Measurements from ENCODE around the gene KRTAP12-2. TPM values are rescaled to one million over a fixed set of nuclear protein-coding genes. Genes with fewer than 3 reads are reported as not detected.

KRTAP12-2 gene
- total and polyA plus RNA-seq, 2 donors (not counting 3 experiments of a cell fraction or from before 2014, with no cell fraction given) = not detected

GRCh38 chr21:44700101-44701022, 33.6 kb upstream of the KRTAP12-2 start:
- no peak overlapping the region for H3K4me2 ChIP-seq (ENCODE audit: insufficient read depth, low read length)
- no peaks in the 10 kb centered on the region for H3K9me3 ChIP-seq (replicated peaks; ENCODE audit: control insufficient read depth, insufficient read depth, low read length)
- no peaks in the 10 kb centered on the region for H3K9me1 ChIP-seq (replicated peaks; ENCODE audit: control insufficient read depth, extremely low read depth, insufficient read depth, low read length)
- BruUV-seq (replicated peaks) = no TSS peak
- H3K79me2 ChIP-seq (ENCODE audit: control insufficient read depth, insufficient read depth, low read length) = no peaks in the 10 kb centered on the region
- no peak overlapping the region for H2AFZ ChIP-seq (ENCODE audit: low read depth, low read length)
- no peaks in the 10 kb centered on the region for H3K36me3 ChIP-seq (ENCODE audit: control insufficient read depth in 2 of 2, extremely low read depth in 1 of 2, insufficient read depth in 2 of 2, low read length in 2 of 2)
- H3K27me3 ChIP-seq (ENCODE audit: control insufficient read depth in 2 of 2, insufficient read depth in 2 of 2, low read length in 2 of 2) = peaks cover 39 to 42% of the 10 kb centered on the region in 2 experiments
- DNase-seq (ENCODE audit: low read depth, low spot score) (no peak), FAIRE-seq (no peak)
- ChIA-PET CTCF (interaction anchor here (0.9 kb wide), 1 partner anchor 93 kb away, joined by 3 read pairs; no protein-coding TSS in a partner anchor), POLR2A (no interaction called here)
- no peak overlapping the region for H3K27ac ChIP-seq (ENCODE audit: insufficient read depth, low read depth, low read length)
- H3K4me1 ChIP-seq (ENCODE audit: control insufficient read depth, extremely low read depth, insufficient read depth, low read length) = no peaks in the 10 kb centered on the region
- intact Hi-C loops (cut with micrococcal nuclease) = no loop called here
- no peaks in the 10 kb centered on the region for H4K20me1 ChIP-seq (replicated peaks; ENCODE audit: control insufficient read depth, extremely low read depth, insufficient read depth, low read length)
- H3K4me3 ChIP-seq (replicated peaks in 1 of 3; ENCODE audit: insufficient read depth in 1 of 3, low read depth in 1 of 3, low read length in 3 of 3) = no peak overlapping the region
- TF ChIP-seq POLR2A (IDR thresholded peaks at IDR 0.05; ENCODE audit: low read depth, low read length) (no peak), MAX (IDR thresholded peaks at IDR 0.05; ENCODE audit: insufficient read depth, insufficient read length) (no peak), FOS (IDR thresholded peaks at IDR 0.05; ENCODE audit: borderline replicate concordance, insufficient read depth, low read length) (no peak), EZH2 (IDR thresholded peaks at IDR 0.05; ENCODE audit: borderline replicate concordance, low read depth, low read length, severe bottlenecking) (no peak), JUN (IDR thresholded peaks at IDR 0.05; ENCODE audit: borderline replicate concordance, insufficient read depth, insufficient read length, low read depth) (no peak)
- H3K9ac ChIP-seq (replicated peaks; ENCODE audit: extremely low read depth, insufficient read depth, low read length) = no peak overlapping the region
- dilution Hi-C loops (cut with MboI; ENCODE audit: extremely low pct_ligation_motif_present, low sequenced_read_pairs) = no loop called here

- Histone ChIP-seq H3K4me2 (ENCODE audit: insufficient read depth, low read length) (no peak overlapping the region), H3K9me3 (replicated peaks; ENCODE audit: control insufficient read depth, insufficient read depth, low read length) (no peaks in the 10 kb centered on the region), H3K36me3 (ENCODE audit: control insufficient read depth in 2 of 2, extremely low read depth in 1 of 2, insufficient read depth in 2 of 2, low read length in 2 of 2) (no peaks in the 10 kb centered on the region), H3K4me3 (replicated peaks in 1 of 3; ENCODE audit: insufficient read depth in 1 of 3, low read depth in 1 of 3, low read length in 3 of 3) (no peak overlapping the region), H3K9me1 (replicated peaks; ENCODE audit: control insufficient read depth, extremely low read depth, insufficient read depth, low read length) (no peaks in the 10 kb centered on the region), H3K4me1 (ENCODE audit: control insufficient read depth, extremely low read depth, insufficient read depth, low read length) (no peaks in the 10 kb centered on the region), H2AFZ (ENCODE audit: low read depth, low read length) (no peak overlapping the region), H4K20me1 (replicated peaks; ENCODE audit: control insufficient read depth, extremely low read depth, insufficient read depth, low read length) (no peaks in the 10 kb centered on the region), H3K9ac (replicated peaks; ENCODE audit: extremely low read depth, insufficient read depth, low read length) (no peak overlapping the region), H3K27me3 (ENCODE audit: control insufficient read depth in 2 of 2, insufficient read depth in 2 of 2, low read length in 2 of 2) (peaks cover 41% of the 10 kb centered on the region in 2 experiments), H3K27ac (ENCODE audit: insufficient read depth, low read depth, low read length) (no peak overlapping the region), H3K79me2 (ENCODE audit: control insufficient read depth, insufficient read depth, low read length) (no peaks in the 10 kb centered on the region)
- DNase-seq (ENCODE audit: low read depth, low spot score) (no peak), FAIRE-seq (no peak)
- dilution Hi-C loops (cut with MboI; ENCODE audit: extremely low pct_ligation_motif_present, low sequenced_read_pairs) = no loop called here
- ChIA-PET CTCF (interaction anchor here (0.9 kb wide), 1 partner anchor 93 kb away, joined by 3 read pairs; no protein-coding TSS in a partner anchor), POLR2A (no interaction called here)
- TF ChIP-seq MYC (IDR thresholded peaks at IDR 0.05; ENCODE audit: low read depth, low read length) (no peak), FOS (IDR thresholded peaks at IDR 0.05; ENCODE audit: borderline replicate concordance, insufficient read depth, low read length) (no peak), CTCF (IDR thresholded peaks at IDR 0.05; ENCODE audit: extremely low read depth in 1 of 2, insufficient read depth in 1 of 2, low read depth in 1 of 2, low read length in 2 of 2) (no peak), GATA2 (IDR thresholded peaks at IDR 0.05; ENCODE audit: insufficient read depth, insufficient read length, low read depth, low read length) (no peak), JUN (IDR thresholded peaks at IDR 0.05; ENCODE audit: borderline replicate concordance, insufficient read depth, insufficient read length, low read depth) (no peak), EZH2 (IDR thresholded peaks at IDR 0.05; ENCODE audit: borderline replicate concordance, low read depth, low read length, severe bottlenecking) (no peak), POLR2A (IDR thresholded peaks at IDR 0.05; ENCODE audit: low read depth, low read length) (no peak), POLR2AphosphoS5 (IDR thresholded peaks at IDR 0.05; ENCODE audit: insufficient read depth, low read depth, low read length) (no peak), MAX (IDR thresholded peaks at IDR 0.05; ENCODE audit: insufficient read depth, insufficient read length) (no peak)
- BruUV-seq (replicated peaks) = no TSS peak
- intact Hi-C loops (cut with micrococcal nuclease) = no loop called here
Measured at GRCh38 chr21:44699502-44700001, 32.8 kb upstream of the KRTAP12-2 start.

Data from endothelial cell of umbilical vein (primary cell).